ENCODE data around the gene AGTPBP1. TPM values are rescaled to one million over a fixed set of nuclear protein-coding genes. Genes with fewer than 3 reads are reported as not detected.
"Not testable (repeated sequence)": the region's sequence is repeated elsewhere in the genome, so short reads cannot be mapped to it uniquely, and the experiment has no call there.

The AGTPBP1 gene, protein sequence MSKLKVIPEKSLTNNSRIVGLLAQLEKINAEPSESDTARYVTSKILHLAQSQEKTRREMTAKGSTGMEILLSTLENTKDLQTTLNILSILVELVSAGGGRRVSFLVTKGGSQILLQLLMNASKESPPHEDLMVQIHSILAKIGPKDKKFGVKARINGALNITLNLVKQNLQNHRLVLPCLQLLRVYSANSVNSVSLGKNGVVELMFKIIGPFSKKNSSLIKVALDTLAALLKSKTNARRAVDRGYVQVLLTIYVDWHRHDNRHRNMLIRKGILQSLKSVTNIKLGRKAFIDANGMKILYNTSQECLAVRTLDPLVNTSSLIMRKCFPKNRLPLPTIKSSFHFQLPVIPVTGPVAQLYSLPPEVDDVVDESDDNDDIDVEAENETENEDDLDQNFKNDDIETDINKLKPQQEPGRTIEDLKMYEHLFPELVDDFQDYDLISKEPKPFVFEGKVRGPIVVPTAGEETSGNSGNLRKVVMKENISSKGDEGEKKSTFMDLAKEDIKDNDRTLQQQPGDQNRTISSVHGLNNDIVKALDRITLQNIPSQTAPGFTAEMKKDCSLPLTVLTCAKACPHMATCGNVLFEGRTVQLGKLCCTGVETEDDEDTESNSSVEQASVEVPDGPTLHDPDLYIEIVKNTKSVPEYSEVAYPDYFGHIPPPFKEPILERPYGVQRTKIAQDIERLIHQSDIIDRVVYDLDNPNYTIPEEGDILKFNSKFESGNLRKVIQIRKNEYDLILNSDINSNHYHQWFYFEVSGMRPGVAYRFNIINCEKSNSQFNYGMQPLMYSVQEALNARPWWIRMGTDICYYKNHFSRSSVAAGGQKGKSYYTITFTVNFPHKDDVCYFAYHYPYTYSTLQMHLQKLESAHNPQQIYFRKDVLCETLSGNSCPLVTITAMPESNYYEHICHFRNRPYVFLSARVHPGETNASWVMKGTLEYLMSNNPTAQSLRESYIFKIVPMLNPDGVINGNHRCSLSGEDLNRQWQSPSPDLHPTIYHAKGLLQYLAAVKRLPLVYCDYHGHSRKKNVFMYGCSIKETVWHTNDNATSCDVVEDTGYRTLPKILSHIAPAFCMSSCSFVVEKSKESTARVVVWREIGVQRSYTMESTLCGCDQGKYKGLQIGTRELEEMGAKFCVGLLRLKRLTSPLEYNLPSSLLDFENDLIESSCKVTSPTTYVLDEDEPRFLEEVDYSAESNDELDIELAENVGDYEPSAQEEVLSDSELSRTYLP
- 37.9 and 47.8 TPM in 2 replicates for total RNA-seq

DNA sequence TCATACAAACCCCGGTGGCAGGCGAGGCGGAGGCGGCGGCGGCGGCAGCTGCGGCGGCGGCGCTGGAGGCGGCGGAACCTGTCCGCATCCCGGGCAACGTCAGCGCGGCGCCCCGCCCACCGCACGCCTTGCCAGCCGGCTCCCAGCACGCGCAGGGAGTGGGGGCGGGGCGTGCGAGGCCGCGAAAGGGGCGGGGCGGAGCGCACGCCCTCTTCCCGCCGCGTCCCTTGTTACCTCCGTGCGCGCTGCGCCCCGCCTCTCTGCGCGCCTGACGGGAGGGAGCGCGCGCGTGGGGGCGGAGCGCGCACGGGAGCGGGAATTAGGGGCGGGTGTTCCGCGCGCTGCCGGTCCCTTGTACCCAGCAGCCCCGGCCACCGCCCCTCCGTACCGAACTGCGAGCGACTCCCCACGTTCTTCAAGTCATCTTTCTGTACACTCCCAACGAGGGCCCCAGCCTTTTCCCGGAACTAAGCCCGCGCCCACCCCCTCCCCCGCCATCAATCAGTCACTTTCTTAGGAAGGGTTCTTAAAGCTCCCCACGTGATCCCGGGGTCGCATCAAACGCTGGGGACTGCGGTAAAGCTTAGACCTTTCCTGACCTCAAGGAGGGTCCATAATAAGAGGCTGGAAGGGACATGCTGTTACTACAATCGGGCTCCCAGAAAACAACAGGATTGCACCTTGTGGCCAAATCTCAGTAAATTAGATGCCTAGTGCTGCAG, at the start of gene AGTPBP1:
Gene AGTPBP1, minus strand, starts transcription at position 80 of the 722 bp plus-strand sequence. CDS start 29,421 bp downstream, outside the sequence.
- peak; percentile 61 for DNase-seq (ENCODE audit: low read depth)

- not testable (repeated sequence) for DNase-seq (ENCODE audit: low read depth)
These were observed 44.4 kb upstream of the AGTPBP1 start for GRCh38 chr9:85786116-85786515.

DNA sequence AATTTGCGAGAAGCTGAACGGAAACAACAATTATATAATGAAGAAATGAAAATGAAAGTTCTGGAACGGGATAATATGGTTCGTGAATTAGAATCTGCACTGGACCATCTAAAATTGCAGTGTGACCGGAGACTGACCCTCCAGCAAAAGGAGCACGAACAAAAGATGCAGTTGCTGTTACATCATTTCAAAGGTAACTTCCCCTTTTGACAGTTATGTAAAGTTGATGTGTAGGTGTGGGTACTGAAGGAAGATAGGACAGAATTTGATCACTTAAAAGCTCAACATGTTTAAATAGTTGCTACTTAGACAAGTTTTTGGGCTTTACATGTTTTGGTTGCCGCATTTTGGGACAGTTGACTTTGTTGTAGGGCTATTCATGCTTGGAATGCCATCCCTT, 32.1 kb upstream of the AGTPBP1 start:
- not testable (repeated sequence) for DNase-seq (ENCODE audit: low read depth)

GRCh38 chr9:85761802-85762201, 20.0 kb upstream of the AGTPBP1 start:
- DNase-seq (ENCODE audit: low read depth) = not testable (repeated sequence)

DNA sequence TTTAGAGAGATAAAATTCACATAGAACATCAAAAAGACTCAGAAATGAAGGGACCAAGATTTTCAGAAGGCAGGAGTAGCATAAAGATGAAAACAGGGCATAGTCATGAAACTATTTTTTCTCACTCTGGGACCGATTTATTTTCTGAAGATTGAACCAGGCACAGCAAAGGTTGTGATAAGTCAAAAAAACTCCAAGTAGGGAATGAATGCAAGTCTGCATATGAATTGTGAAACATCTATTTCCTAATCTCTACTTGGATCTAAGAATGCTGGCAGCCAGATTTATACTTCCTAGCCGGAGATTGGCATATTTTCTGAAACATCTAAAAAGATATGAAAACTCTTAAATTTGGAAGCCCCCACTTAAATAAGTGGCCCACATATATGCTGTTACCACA, 16.0 kb upstream of the AGTPBP1 start:
- not testable (repeated sequence) for DNase-seq (ENCODE audit: low read depth)

DNA sequence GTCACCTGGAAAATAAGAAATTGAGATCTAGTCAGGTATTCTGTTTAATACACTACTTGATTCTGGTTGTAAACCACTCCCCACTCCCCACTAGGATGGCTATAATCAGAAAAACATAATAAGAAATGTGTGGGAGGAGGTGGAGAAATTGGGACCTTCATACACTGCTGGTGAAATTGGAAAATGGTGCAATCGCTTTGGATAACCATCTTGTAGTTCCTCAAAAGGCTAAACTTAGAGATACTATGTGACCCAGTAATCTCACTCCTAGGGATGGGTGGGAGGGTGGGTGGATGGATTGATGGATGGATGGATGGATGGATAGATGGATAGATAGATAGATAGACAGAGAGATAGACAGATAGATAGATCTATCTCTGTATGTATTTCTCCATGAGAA, 14.5 kb upstream of the AGTPBP1 start:
- DNase-seq (ENCODE audit: low read depth) = not testable (repeated sequence)

GRCh38 chr9:85746309-85746708, 4.6 kb upstream of the AGTPBP1 start:
- no peak for DNase-seq (ENCODE audit: low read depth)

DNA sequence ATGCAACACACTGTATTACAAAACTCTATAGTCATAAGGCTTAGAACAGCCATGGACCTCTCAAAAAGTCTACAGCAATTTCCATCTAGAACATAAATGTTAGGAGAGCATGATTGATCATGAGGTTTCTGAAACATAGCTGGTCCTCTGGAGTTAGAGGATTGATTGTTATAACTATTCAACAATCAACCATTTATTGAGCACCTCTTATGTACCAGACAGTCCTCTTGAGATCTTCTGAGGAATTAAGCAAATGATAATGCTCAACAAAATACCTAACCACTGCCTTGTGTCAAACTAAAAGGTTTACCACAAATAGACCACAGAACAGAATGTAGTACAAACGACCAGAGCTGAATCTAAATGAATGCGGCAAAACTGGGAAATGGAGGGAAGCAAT, 3.4 kb upstream of the AGTPBP1 start:
- no peak for DNase-seq (ENCODE audit: low read depth)

DNA sequence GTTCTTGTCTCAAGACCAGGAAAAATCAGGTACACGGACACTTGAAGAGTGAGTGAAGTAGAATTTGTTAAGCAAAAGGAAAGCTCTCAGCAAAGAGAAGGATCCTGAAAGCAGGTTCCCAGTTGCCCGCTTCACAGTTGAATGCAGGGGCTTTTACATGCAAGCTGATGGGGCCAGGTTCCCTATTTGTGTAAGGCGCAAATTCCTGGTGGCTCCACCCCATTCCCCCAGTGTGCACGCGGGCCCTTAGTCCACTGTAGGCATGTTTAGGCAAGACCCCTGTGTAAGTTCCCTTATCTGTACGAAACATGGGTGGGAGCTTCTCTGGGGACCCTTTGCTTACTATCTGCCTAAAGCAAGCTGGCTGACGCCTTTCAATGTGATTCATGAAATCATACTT, 2.7 kb upstream of the AGTPBP1 start:
- no peak for DNase-seq (ENCODE audit: low read depth)

- peak; percentile 86 for DNase-seq (ENCODE audit: low read depth)
These were observed 1.7 kb upstream of the AGTPBP1 start for GRCh38 chr9:85743275-85744128.

DNA sequence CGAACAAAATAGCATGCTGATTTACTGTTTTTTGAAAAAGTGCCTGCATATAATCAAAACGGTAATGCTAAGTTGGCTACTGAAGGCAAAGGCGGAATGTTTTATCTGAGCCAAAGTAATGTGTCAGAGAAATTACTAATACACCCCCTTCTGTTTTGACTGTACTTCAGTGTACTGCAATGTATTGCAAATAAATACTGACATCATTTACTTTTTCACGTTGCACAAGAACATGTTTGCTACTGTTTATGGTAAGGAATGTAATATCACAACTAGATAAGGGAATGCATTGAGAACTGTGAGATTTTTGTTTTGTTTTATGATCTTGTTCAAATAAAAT, 813 bp upstream of the AGTPBP1 start:
- peak; percentile 52 for DNase-seq (ENCODE audit: low read depth)

DNA sequence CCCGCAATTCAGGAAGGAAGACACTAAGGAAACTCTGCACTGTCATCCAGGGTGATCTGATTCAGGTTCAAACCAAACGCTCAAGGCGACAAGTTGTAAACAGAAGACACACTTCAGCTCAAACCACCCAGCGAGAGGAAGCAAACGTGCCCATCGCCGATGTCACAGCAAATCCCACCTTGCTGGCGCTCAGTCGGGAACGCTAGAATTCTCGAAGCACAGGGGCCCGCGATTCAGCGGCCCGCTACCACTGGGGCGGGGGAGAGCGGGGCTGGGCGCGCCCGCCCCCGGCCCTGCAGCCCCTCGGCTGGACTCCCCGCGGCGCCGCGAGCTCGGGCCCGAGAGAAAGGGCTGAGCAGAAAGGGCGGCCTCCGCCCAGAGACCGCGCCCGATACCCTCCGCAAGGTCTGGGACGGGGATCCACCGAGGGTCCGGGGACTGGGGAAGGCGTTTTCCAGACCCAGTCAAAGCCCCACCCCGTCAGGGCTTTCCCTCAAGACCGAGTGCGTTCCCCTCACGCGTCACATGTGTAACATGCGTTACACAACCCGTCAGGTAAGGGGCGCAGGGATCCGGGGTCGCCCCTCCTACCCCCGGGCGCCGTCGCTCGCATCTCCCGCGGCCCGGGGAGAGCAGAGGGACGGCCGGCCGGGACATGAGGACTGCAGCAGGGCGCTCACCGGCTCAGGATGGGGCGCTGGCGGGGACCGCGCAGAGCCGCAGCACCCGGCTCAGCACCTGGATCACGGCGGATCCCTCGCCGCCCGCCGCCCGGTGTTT, 469 bp downstream of the AGTPBP1 start:
- DNase-seq (ENCODE audit: low read depth) = no peak

- peak; percentile 37 for DNase-seq (ENCODE audit: low read depth)
These were observed 1.0 kb downstream of the AGTPBP1 start for GRCh38 chr9:85740787-85741094.

DNA sequence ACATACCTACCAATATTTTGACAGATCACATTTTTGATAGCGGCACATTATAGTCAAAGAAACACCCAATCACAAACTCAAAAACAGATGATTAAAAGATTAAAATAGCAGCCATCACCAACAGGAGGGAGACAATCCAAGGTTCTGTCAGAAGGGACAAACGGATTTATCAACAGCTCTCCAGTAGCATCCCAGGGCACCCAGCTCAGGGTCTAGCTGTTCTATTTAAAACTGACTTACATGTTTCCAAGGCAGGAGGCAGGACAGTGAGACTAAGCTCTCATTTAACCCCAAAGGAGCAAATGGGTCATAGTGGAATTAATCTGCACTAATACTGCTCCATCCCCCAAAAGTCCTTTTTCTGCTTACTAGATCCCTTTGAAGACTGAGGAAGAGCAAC, 3.2 kb downstream of the AGTPBP1 start:
- DNase-seq (ENCODE audit: low read depth) = no peak

DNA sequence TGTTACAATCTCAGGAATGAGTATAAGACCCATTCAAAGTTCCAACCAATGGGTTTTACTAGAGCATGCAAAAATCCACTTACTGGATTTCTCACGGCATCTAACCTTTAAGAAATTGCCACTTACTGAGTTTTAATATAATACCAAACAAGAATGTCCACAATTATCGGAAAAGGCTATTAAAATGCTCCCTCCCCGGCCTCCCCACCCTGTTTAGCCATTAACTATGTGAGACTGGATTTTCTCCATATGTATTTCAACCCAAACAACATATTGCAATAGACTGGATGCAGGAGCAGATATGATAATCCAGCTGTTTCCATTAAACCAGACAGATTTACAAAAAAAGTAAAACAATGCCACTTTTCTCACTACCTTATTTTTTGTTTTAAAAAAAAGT, 4.1 kb downstream of the AGTPBP1 start:
- no peak for DNase-seq (ENCODE audit: low read depth)

GRCh38 chr9:85730916-85731630, 10.7 kb downstream of the AGTPBP1 start:
- DNase-seq (ENCODE audit: low read depth) = no peak

- DNase-seq (ENCODE audit: low read depth) = no peak
These were observed 11.9 kb downstream of the AGTPBP1 start for GRCh38 chr9:85729882-85730281.

DNA sequence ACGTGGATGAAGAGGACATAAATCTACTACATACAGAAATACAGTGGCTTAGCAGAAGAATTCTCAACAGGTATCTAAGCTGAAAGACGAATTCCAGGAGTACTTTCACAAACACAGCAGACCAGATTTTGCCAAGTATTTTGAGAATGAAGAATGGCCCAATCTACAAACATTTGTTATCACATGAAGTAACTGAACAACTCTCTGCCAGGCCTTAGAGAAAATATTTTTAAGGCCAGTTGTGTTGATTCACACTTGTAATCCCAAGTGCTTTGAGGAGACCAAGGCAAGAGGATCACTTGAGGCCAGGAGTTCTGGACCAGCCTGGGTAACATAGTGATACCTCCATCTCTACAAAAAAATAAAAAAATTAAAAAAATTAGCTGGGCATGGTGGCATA, 14.3 kb downstream of the AGTPBP1 start:
- no peak for DNase-seq (ENCODE audit: low read depth)

GRCh38 chr9:85726737-85727136, 15.0 kb downstream of the AGTPBP1 start:
- no peak for DNase-seq (ENCODE audit: low read depth)

All from renal cortical epithelial cell (primary cell).